ENCODE results near the gene GPR78.

GRCh38 chr4:8605289-8605688 lies 25.1 kb downstream of the GPR78 start:
- no peak for TF ChIP-seq CTCF (IDR thresholded peaks at IDR 0.05)
- TF ChIP-seq POLR2A (IDR thresholded peaks at IDR 0.05), result no peak

Data from prostate gland (tissue), 2 donors.